GM21786 (cell line): ENCODE results near the gene ESRP2.

Experiments used
- ATAC-seq: cut with Tn5 transposase; IDR thresholded peaks from one replicate; pipeline ENCODE4 v1.9.1; 2021; ENCODE audit not compliant: unreplicated experiment

The ESRP2 gene

GRCh38 chr16:68242085-68242484 lies 6.2 kb upstream of the ESRP2 start:
- ATAC-seq, result no peak

GRCh38 chr16:68238029-68238345 lies 2.1 kb upstream of the ESRP2 start:
- ATAC-seq, result peak; percentile 30

GRCh38 chr16:68237243-68238028 lies 1.5 kb upstream of the ESRP2 start:
- ATAC-seq, result peak; percentile 87

GRCh38 chr16:68236826-68237242 lies 907 bp upstream of the ESRP2 start:
- ATAC-seq, result no peak

- no peak for ATAC-seq
These were observed 354 bp upstream of the ESRP2 start for GRCh38 chr16:68236137-68236825.

GRCh38 chr16:68235108-68235886 lies 630 bp downstream of the ESRP2 start:
- ATAC-seq, result no peak

GRCh38 chr16:68234188-68235107 lies 1.5 kb downstream of the ESRP2 start:
- no peak for ATAC-seq

- no peak for ATAC-seq
These were observed 2.1 kb downstream of the ESRP2 start for GRCh38 chr16:68233835-68234187.

- ATAC-seq, result no peak
These were observed 2.7 kb downstream of the ESRP2 start for GRCh38 chr16:68233085-68233834.

- no peak for ATAC-seq
These were observed 3.6 kb downstream of the ESRP2 start for GRCh38 chr16:68232335-68232734.

- no peak for ATAC-seq
These were observed 4.4 kb downstream of the ESRP2 start for GRCh38 chr16:68231384-68232136.

- ATAC-seq, result no peak
These were observed 5.0 kb downstream of the ESRP2 start for GRCh38 chr16:68230956-68231355.

- ATAC-seq, result no peak
These were observed 5.8 kb downstream of the ESRP2 start for GRCh38 chr16:68230176-68230571.

GRCh38 chr16:68229431-68230175 lies 6.3 kb downstream of the ESRP2 start:
- ATAC-seq, result no peak

- no peak for ATAC-seq
These were observed 7.3 kb downstream of the ESRP2 start for GRCh38 chr16:68228652-68229051.

GRCh38 chr16:68227850-68228553 lies 7.9 kb downstream of the ESRP2 start:
- ATAC-seq, result no peak

- ATAC-seq, result no peak
These were observed 8.6 kb downstream of the ESRP2 start for GRCh38 chr16:68227183-68227793.

GRCh38 chr16:68226116-68226515 lies 9.8 kb downstream of the ESRP2 start:
- no peak for ATAC-seq
